RPMI8226 (cell line): ENCODE results near the gene C19orf12.
A peak's percentile ranks its signal among the peaks of the same experiment; 100 is the strongest.
"Not testable (repeated sequence)": the region's sequence is repeated elsewhere in the genome, so short reads cannot be mapped to it uniquely, and the experiment has no call there.

Source experiments
- DNase-seq: peaks from one replicate; pipeline ENCODE4 v3.0.0-alpha.2; 2015

Gene C19orf12

DNA sequence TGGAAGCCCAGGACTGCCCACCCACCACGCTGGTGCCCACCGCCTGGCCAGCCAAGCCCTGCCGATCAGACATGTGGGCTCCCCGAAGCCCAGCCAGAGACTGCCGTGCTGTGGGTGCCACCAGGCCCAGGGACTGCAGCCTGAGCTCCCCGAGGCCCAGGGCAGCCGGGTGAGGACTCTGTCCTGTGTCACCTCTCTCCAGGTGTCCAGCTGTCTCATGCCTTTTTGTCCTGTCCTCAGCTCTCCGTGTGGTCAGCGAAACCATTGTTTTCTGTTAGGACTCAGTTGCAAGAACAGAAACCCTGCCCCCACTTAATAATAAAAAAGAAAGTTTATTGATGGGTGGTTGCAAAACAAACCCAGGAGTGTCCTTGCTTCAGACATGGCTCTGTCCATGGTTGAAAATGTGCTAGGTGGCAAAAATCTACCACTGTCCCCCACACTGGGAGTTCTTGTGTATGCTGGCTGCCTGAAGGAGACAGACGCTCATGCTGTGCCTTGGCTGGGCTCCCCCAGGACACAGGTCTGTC lies 39.9 kb downstream of the C19orf12 start:
- no peak for DNase-seq

DNA sequence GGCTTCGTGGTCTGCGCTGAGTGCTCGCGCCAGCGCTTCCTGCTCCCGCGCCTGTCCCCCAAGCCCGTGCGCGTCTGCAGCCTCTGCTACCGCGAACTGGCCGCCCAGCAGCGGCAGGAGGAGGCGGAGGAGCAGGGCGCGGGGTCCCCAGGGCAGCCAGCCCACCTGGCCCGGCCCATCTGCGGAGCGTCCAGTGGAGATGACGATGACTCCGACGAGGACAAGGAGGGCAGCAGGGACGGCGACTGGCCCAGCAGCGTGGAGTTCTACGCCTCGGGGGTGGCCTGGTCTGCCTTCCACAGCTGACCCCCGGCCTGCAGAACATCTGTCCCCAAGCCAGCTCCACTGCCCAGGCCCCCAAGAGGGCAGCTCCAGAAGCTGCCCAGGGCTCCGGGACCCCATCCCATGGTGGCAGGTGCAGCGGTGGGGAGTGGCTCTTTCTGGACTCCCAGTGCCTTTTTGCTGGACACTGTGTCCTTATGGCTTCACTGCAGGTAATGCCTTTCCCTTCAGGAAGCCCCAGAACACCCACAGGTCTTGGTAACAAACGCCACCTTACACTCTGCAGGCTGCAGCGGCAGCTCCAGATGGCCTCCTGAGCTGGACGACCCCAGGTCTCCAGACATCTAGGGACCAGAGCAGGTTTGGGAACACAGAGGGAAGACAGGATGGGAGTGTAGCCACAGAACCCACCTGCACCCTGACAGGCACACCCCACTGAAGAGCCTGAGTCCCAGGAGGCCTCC lies 40.5 kb downstream of the C19orf12 start:
- DNase-seq = no peak

DNA sequence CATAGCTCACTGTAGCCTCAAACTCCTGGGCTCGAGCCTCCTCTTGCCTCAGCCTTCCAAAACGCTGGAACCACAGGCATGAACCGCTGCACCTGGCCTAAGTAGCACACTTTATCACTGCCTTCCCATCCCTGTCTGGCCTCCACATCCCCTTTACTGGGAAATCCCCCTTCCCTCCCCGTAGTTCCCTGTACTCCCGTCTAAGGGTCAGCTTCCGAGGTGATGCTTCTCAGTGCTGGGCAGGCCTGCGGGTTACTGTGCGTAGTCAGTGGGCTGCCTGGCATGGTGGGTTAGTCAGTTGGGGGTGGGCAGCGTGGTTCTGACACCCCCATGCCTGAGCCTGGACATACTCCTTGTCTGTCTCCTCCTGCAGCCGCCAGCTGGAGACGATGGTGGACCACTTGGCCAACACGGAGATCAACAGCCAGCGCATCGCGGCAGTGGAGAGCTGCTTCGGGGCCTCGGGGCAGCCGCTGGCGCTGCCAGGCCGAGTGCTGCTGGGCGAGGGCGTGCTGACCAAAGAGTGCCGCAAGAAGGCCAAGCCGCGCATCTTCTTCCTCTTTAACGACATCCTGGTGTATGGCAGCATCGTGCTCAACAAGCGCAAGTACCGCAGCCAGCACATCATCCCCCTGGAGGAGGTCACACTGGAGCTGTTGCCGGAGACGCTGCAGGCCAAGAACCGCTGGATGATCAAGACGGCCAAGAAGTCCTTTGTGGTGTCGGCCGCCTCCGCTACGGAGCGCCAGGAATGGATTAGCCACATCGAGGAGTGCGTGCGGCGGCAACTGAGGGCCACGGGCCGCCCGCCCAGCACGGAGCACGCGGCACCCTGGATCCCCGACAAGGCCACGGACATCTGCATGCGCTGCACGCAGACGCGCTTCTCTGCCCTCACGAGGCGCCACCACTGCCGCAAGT lies 41.4 kb downstream of the C19orf12 start:
- no peak for DNase-seq

DNA sequence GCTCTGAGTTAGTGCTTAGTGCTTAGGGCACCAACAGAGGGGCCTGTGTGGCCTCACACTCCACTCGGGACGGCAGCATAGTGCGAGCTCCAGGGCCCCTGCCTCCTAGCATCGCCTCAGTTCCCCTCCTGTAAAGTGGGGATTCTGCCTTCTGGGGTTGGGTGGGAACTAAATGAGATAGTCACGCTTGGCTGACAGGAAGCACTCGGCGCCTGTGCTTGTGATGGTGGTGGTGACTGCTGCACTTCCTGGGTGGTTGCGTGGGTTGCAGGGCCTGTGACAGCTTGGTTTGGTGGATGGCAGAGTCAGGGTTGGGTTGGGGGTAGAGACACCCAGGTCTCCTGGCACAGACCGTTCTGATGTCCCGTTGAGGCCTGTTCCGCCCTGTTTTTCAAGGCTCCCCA lies 42.1 kb downstream of the C19orf12 start:
- DNase-seq = no peak

DNA sequence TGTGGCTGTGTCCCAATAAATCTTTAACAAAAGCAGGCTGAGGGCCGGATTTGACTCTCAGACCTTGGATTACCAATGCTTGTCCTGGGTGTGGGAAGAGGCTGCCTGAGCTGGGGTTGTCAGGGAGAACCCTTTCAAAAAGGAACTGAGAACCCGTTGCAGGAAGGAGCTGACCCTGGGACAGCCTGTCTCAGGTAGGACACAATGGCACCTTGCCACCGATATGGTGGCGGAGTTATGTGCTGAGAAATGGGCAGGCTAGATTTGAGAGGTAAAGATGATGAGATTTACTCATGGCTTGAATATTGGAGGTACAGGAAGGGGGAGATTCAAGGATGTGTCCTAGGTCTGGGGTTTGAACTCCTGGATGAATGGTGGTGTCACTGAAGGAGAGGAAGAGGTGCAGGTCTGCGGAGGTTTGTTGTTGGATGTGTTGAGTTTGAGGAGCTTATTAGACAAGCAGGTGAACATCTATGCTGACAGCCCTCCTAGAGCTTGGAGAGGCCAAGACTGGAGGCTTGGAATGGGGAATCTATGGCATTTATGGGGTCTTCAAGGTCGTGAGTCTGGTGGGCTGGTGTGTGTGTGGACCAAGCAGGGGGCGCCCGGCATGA lies 42.6 kb downstream of the C19orf12 start:
- DNase-seq = no peak

DNA sequence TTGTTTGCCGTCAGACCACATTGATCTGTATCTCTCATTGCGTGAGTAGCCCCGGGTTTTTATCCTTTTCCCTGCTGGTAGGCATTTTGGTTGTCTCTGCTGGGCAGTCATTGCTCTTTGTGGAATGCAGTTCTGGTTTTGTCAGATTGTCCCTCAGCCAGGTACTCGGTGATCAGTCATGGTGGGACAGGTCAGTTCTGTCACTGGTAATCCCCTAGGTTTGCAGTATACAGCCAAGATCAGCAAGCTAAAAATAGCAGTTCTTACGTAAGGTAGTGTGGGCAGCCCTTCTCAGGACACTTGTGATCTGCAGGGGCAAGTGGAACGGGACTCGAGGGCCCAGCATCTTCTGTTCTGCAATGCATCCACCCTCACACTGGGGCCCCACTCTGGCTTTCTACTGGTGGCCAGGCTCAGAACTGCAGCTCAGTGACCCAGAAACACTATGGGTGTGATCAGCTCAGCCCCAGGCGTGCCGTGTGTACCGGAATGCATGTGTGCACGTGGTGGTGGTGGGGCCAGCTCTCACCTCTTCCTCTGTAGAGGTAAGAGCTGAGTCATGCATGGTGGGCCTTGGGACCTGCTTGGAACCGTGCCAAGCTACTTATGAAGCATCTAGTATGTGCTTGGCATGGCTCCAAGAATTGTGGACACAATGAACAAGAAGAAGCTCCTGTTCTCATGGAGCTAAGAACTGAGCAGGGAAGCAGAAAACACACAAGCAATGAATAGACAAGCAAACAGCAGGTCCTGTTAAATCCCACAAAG lies 43.5 kb downstream of the C19orf12 start:
- DNase-seq = peak; percentile 59

DNA sequence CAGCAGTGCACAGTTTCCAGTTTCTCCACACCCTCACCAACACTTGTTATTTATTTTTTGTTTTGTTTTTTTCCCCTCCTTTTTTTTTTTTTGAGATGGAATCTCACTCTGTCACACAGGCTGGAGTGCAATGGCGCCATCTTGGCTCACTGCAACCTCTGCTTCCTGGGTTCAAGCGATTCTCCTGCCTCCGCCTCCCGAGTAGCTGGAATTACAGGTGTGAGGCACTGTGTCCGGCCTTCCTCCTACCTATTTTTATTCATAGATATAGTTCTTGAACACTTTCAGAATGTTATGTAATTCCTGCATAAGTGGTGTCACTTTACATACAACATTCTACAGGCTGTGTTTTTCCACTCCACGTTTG lies 44.1 kb downstream of the C19orf12 start:
- not testable (repeated sequence) for DNase-seq

DNA sequence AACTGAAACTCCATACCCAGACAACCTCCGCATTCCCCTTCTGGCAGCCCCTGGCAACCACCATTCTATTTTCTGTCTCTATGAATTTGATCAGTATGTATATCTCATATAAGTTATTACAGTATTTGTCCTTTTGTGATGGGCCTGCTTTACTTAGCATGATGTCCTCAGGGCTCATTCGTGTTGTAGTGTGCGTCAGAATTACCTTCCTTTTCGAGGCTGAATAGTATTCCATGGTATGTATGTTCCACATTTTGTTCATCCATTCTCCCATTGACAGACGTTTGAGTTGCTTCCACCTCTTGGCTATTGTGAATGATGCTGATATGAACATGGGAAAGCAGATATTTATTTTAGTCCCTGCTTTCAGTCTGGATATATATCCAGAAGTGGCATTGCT lies 44.8 kb downstream of the C19orf12 start:
- no peak for DNase-seq

DNA sequence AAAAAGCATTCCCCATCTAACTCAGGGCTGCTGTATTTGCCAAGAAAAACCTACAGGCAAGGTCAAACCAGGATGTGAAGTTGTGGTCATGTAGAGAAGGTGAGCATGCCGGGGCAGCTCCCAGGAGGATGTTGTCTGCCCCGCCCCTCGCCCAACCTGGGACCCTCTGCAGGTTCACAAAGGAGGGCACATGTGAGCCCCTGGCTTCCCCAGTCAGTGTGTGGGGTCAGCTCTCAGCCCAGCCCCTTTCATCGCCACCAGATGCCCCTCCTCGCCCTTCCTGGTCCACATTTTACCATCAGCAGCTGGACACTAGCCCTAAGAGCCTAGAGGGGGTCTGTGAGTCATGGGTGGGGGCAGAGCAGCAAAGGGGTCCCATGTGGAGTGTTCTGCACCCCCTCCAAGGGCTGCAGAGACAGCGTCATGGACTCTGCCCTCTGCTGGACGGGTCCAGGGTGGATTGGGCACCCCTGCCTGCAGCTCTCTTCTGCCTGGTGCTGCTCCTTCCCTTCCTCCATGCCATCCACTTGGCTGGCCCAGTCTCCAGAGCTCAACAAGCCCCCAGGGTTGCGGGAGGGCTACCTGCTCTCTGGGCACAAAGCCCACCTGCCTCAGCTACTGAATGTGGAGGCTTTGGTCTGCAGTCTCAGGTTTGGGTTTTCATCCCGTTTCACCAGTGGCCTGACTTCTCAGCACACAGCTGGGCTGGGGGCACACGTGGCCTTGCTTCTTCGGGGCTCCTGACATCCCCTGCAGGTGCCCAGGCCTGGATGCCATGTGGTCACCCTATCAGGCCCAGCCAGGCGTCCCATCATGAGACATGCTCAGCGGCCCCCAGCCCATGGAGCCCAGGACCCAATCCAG lies 46.1 kb downstream of the C19orf12 start:
- DNase-seq = no peak

DNA sequence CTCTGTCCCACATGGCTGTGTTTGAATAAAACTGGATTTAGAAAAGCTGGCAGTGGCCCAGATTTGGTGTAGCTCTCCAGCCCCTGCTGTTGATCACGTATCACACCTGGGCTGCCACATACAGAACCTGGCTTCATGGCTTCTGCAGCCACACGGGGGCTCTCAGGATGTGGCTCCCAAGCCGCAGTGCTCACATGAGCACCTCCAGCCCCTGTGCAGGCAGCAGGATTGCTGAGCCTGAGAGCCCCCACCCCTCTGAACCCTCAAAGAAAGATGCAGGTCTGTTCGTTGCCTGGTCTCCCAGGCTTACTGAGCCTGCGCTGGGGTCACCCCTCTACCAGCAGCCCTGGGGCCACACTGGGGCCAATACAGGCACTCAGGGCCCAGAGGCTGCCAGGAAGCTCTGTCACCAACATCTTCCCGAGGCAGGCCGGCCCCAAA lies 47.1 kb downstream of the C19orf12 start:
- DNase-seq = peak; percentile 65

DNA sequence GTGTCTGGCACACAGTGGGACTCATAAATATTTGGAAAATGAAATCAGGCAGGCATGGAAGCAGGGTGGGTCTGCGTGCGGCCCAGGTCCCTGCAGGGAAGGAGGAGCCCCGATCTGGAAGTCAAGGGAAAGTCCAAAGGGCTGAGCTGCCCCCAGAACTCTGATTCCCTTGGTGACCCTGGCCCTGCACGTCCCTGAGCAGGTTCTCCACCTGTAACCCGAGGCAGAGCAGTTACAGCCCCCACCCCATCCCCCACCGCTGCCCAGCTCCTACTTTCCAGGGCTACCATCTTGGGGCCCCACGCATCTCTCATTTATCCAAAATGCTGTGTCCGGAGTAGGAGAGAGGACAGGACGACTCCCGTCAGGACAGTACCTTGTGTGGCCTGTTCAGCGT lies 47.7 kb downstream of the C19orf12 start:
- no peak for DNase-seq

DNA sequence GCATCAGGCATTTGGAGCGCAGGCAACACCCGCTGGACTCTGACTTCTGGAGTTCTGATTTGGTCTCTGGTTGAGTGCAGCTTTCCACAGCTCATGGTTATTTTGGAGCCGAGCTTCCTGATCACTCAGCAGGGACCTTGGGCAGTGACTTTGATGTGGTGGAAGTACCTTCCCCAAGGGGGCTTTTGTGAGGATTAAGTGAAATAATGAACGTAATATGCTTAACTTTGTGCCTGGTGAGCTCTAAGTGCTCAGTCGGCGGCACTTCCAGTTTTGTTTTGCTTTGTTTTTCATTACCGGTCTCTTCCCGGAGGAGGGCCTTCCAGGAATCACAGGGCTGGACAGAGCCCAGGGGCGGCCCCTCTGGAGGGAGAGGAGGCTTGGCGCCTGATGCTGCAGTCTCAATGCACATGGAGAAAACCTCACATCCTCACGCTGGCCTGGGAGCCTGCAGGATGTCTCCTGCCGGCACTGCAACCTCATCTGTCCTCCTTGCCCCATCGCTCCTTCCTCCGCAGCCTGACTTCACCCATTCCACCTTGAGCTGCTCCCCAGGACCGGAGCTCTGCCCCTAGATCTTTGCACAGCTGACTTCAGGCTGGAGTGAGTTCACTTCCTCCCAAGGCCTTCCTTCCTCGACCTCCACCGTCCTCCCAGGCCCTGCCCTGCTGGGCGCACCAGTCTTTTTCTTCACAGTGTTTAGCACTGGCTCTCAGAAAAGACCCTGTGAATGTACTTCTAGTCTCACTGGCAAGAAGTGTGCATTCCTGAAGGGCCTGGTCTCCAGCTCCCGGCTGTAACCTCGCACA lies 48.3 kb downstream of the C19orf12 start:
- DNase-seq = no peak

DNA sequence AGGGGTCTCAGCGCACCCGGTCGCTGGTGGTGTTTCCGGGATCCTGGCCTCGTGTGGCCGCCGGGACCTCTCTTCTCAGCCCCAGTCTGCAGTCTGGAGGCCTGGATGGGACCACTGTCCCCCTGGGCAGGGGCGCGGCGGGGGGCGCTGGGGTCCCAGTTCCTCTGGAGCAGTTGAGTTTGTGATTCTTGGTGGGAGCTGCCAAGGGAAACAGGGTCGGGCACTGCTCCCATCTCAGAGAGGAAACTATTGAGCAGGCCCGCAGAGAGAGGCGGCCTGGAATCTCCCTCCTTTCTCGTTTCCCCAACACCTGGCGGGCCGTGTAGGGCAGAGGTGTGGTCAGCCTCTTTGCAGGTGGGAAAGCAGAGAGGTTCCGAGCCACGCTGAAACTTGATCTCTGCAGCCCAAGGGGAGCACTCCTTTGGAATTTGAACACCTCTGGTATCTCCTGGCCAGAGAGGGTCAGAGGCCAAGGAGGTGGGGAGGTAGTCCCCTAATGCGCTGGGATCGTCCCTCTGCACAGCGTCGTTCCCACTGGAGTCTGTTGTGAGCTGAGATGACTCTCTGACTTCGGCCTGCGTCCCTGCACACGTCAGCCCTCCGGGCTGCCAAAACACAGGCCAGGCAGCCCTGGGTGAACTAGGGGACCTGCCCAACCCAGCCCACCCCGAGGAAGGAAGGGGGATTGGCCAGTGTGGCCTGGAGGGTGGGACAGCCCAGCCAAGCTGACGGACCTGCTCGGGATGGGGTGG lies 49.1 kb downstream of the C19orf12 start:
- DNase-seq = peak; percentile 39

DNA sequence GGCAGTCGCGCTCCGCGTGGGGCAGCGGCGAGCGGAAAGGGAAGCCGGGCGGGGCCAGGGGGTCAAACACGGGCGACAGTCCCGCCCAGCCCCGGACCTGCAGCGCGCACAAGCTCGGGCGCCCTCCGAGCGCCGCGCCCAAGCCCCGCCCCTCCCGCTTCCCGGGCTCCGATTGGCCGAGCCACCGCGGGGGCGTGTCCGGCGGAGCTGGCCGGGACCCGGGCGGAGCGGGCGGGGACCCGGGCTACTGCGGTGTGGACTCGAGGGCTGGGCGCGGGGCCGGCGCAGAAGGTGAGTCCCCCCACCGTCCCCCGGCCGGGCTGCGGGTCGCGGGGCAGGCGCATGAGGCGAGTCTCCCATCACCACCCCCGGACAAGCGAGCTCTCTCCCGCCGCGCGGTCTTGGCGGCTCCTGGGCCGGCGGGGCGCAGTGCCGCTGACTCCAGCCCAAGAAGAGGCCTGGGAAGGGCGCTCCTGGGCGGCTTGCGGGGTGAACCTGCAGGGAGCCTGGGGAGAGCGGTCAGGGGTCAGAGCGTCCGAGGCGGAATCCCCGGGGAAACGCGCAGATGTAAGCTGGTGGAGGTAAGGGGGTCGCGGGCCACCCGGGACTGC lies 49.7 kb downstream of the C19orf12 start, which contains the start of gene PLEKHF1:
PLEKHF1 (plus strand) TSS at position 247 of the 611 bp plus-strand sequence. CDS start 8,379 bp downstream, outside the sequence.
- peak; percentile 85 for DNase-seq

DNA sequence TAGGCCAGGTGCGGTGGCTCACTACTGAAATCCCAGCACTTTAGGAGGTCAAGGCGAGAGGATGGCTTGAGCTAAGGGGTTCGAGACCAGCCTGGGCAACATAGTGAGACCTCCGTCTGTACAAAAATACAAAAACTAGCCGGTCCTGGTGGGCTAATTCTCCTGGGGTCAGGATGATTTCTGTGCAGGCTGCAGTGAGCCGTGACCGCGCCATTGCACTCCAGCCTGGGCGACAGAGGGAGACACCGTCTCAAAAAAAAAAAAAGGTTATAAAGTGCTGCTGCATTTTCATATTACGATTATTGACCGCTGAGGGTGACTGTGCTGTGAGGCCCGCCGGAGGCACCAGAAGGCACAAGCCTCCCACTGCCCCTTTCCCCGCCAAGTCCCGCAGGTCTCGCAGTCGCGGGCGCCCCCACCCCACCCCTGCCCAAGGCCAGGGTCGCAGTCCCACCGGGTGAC lies 50.3 kb downstream of the C19orf12 start:
- DNase-seq = no peak

DNA sequence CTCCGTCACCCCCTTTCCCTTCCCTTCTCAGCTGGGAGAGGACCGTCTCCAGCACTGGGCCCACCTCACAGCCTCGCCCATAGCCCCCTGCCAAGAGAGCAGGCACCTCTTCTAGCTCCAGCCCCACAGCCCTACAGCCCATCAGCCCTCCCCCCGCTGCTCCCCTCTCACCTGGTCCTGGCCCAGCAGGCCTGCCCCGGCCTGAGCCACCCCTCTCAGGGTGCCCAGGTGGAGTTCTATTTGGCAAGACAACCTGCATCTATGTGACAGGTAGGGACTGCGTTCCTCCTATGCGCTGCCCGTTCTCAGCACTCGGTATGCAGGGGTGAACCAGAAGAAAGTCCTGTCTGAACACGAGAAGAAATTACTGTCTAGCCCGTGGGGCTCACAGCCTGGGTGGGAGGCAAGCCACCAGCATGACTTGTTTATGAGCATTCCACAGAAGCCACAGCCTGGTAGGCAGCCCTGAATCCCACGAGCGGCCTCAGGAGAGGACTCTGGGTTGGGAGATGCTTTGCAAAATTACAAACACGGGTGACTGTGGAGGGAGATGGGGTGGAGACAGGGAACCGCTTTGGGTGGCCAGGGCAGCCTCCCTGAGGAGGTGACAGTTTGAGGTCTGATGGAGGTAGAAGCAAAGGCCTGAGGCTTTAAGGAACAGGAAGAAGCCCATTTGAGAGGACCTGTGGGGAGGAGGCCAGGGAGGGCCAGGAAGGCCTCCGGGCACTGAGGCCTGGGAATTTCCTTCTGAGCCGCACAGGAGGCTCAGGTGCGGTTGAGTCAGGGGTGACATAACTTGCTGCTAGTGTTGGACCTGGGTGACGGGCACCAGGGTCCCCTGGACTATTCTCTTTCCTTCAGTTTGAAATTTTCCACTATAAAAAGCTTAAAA lies 51.0 kb downstream of the C19orf12 start:
- no peak for DNase-seq

DNA sequence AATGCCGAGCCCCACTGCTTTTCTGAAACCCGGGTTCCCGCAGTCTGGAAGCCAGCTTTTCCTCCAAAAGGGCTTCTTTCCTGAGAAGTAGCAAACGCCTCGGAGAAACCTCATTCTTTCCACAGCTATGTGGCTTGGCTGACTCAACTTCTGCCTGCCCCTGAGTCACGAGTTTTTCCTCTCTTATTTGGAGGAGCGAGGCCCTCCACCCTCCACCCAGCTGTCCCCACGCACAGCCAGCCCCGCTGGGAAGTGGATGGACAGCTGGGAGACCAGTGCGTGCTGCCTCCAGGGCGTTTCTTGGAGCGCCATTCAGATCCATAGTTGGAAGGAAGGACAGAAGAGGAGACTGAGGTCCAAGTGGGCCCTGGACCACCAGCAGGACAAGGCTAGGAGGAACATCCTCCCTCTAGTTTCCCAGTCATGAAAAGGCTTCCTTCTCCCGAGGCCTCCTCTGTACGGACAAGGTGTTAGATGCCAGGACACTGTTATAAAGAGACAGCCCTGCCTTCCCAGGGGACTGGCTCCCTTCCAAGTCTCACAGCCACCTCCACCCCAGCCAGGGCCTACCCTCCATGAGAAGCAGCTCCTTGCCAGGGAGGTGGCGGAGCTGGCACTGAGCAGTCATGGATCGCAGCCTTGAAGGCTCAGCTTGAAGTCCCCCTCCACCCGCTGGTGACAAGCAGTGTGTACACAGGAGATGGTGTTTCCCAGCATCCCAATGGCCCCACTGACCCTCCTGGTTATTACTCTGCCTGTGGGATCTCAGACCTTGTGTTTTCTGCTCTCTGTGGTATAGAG lies 52.3 kb downstream of the C19orf12 start:
- no peak for DNase-seq
